GM19397 (cell line): Measurements from ENCODE around the gene BLVRA.
A peak's percentile ranks its signal among the peaks of the same experiment; 100 is the strongest.
"Not testable (repeated sequence)": the region's sequence is repeated elsewhere in the genome, so short reads cannot be mapped to it uniquely, and the experiment has no call there.

ENCODE experiments used
- ATAC-seq: cut with Tn5 transposase; IDR thresholded peaks from one replicate; pipeline ENCODE4 v1.9.1; 2021; ENCODE audit warnings: mild to moderate bottlenecking, moderate library complexity; ENCODE audit not compliant: unreplicated experiment

BLVRA gene

DNA sequence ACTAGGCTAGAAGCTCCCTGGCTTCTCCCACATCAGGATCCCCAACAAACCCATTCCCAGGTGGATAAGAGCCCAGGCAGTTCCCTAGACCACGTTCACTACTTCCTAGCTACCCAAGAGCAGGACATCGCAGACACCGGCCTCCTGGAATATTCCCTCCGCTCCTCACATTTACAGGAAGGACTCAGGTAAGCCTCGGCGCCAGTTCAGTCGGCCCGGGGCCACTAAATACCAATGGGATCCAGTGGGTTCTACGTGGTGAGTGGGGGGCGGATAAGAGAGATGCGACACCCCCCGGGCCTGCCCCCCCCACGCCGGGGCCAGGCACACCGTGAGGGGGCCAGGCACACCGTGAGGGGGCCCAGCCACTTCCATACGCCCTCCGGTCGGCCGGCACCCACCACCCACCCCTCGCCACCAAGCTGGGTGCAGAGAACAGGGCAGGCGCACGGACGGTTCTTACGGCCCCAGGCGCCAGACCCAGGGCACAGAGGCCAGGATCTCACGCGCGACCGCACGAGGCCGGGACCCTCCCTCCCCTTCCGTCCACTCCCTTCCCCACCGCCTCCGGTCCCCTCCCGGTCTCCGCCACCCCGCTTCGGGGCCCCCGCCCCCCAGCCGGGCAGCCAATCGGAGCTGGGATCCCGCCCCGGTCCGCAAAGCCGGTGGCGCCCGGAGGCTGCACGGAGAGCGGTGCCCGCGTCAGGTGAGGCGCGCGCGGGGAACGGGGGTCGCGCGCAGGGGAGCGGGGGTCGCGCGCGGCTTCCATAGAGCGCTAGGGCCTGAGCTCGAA, at the start of gene BLVRA:
Gene BLVRA, plus strand, starts transcription at position 652 of the 793 bp plus-strand sequence. CDS start 12,479 bp downstream, outside the sequence.
- ATAC-seq = peak; percentile 75

DNA sequence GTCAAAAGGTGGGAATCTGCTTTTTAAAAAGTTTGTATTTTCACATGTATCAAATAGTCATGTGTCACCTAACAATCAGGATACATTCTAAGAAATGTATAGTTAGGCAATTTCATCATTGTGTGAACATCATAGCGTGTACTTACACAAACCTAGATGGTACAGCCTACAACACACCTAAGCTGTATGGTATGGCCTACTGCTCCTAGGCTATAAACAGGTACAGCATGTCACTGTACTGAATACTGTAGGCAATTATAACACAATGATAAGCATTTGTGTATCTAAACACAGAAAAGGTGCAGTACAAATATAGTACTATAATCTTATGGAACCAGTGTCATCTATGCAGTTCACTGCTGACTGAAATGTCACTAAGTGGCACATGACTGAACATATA, 47.0 kb upstream of the BLVRA start:
- ATAC-seq = no peak

DNA sequence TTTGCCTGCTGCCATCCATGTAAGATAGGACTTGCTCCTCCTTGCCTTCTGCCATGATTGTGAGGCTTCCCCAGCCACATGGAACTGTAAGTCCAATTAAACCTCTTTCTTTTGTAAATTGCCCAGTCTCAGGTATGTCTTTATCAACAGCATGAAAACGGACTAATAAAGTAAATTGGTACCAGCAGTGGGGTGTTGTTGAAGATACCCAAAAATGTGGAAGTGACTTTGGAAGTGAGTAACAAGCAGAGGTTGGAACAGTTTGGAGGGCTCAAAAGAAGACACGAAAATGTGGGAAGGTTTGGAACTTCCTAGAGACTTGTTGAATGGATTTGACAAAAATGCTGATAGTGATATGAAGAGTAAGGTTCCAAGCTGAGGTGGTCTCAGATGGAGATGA, 42.5 kb upstream of the BLVRA start:
- not testable (repeated sequence) for ATAC-seq

- no peak for ATAC-seq
Measured at GRCh38 chr7:43716598-43716997, 41.9 kb upstream of the BLVRA start.

DNA sequence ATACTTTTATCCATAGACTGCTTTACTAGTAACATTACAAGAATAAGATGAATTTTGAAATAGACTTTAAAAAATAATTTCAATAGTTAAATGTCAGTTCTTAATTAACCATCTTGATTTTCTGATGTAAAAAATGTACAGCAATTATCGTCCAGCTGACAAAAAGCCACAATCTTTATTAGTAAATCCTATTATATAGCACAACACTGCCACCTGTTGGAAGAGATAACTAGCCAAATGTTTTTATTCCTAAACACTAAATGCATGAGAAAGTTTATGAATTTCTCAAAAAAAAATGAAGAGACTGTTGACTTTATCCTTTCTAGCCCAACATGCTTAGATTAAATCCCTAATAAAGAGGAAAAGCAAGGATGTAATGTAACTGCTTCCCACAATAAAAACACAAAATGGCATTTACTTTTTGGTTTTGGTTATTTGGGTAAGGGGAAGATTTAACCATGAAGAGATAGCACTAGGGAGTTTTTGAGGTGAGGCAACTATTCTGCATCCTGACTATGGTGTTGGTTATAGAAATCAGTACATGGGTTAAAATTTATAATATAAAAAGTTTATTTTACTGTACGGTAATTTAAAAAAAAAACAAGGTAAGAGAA, 37.2 kb upstream of the BLVRA start:
- ATAC-seq = no peak

DNA sequence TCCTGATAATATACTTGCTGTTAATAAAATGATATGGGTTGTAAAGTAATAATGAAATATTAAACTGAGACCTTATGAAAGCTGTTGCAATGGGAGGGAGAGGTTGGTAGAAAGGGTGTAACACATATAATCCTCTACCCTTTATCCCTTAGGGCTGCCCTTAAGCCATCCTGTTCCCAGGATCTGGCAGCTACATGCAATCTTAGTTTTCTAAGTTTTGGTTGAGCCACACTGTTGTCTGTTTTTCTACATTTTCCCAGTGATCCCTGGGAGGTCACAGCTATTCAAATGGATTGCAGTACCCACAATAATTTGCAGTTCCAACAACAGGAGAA, 35.5 kb upstream of the BLVRA start:
- ATAC-seq = no peak

GRCh38 chr7:43725251-43725650, 33.2 kb upstream of the BLVRA start:
- ATAC-seq = no peak

DNA sequence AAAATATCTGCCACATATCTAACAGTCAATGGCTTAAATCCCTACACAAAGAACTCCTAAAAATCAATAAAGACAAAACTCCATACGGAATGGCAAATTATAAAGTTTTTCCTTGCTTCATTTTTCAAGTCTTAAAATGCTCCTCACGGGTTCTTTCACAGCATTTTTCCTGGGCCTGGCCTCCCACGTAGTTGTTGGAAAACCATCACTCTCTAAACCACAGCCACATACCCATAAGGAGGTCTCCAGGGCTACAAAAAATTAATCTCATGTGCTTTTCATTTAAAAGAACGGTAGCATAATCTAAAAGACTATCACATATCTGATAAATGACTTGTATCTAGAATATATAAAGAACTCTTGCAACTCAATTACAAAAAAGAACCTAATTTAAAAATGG, 32.0 kb upstream of the BLVRA start:
- no peak for ATAC-seq

DNA sequence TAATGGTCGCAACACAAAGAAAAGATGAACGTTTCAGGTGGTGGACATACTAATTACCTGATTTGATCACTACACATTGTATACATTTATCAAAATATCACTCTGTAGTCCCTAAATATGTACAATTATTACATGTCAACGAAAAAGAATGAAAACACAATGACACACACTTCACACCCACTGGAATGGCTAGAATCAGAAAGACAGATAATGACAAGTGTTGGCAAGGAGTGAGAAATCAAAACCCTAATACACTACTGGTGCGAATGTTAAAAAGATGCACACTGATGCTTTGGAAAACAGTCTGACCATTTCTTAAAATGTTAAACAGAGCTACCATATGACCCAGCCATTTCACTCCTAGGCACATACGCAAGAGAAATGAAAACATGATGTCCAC, 31.5 kb upstream of the BLVRA start:
- no peak for ATAC-seq

DNA sequence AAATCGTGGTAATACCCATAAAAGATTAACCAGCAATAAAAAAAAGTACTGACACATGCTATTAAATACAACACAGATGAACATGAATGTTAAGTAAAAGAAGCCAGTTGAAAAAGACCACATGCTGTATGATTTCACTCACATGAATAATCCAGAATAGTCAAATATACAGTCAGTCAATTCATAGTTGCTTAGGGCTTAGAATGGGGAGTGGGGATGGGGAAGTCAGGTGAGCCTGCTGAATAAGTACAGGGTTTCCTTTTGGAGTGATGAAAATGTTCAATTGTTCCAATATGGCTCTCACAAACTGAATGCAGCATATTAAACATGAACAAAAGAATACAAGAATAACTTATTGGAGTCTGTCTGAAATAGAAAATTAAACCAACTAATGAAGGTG, 31.0 kb upstream of the BLVRA start:
- no peak for ATAC-seq

DNA sequence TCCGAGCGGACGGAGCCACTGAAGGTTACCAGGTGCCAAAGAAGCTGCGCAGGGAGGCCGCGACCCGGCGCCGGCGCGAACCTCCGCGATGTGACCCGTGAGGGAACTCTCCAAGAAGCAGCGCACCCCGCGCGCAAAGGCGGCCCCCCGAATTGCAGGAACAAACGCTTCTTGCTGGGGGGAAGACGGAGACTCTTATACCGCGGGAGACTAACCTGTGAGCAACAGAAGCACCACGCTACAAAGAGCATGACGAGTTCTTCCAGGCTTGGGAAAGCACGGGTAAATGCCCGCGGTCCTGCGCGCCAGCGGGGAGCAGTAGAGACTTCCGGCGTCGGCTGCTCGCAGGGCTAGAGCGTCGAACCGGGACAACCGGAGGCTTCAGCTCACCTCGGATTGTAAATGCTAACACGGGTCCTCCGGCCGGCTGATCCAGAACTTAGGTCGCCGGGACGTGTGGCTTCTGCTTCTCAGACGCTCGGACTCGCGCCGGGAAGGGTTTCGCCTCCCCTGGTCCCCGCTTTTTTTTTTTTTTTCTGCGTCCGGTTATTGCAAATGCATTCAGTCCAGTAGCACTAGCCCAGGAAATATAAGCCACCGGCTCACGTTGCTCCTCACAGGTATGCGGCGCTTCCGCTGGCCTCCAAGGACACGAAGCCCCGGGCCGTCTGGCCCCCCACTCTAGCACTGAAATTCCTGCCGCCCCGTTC, 29.1 kb upstream of the BLVRA start, which contains the start of gene COA1:
Gene COA1, minus strand, starts transcription at position 310 of the 710 bp plus-strand sequence. CDS start 80,909 bp downstream, outside the sequence.
- ATAC-seq = peak; percentile 89

- no peak for ATAC-seq
Measured at GRCh38 chr7:43729924-43730248, 28.6 kb upstream of the BLVRA start.

GRCh38 chr7:43731494-43731893, 27.0 kb upstream of the BLVRA start:
- ATAC-seq = not testable (repeated sequence)

GRCh38 chr7:43734575-43735332, 23.7 kb upstream of the BLVRA start:
- ATAC-seq = not testable (repeated sequence)

DNA sequence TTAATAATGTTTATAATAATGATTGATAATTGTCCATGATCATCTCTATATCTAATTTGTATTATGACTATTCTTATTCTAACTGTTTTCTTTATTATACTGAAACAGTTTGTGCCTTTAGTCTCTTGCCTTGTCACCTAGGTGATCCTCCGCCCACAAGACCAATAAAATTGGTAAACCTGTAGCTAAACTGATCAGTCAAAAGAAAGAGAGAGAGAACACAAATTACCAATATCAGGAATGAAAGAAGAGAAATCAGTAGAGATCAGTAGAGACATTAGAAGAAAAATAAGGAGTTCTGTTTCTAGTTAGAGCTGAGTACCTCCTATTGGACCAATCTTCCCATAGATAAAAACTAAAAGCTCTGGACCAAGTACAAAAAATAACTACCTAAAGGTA, 23.1 kb upstream of the BLVRA start:
- ATAC-seq = peak; percentile 28

GRCh38 chr7:43735802-43736603, 22.5 kb upstream of the BLVRA start:
- ATAC-seq = peak; percentile 74

GRCh38 chr7:43737467-43738127, 20.9 kb upstream of the BLVRA start:
- ATAC-seq = no peak

DNA sequence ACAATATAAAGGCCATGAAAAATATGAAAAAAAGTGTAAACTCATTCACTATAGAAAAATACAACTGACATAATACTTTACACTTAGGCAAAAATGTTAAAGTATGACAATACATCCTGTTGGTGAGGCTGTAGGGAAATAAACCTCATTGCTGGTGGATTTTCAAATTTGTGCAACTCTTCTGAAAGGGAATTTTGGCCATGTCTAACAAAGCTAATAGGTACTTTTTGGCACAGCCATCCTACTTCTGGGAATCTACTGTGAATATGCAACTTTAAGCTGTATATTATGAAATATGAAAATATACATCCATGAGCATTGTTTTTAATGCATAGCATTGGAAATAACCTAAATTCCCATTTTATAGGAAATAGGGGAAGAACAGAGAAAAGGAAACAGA, 15.8 kb upstream of the BLVRA start:
- ATAC-seq = no peak

DNA sequence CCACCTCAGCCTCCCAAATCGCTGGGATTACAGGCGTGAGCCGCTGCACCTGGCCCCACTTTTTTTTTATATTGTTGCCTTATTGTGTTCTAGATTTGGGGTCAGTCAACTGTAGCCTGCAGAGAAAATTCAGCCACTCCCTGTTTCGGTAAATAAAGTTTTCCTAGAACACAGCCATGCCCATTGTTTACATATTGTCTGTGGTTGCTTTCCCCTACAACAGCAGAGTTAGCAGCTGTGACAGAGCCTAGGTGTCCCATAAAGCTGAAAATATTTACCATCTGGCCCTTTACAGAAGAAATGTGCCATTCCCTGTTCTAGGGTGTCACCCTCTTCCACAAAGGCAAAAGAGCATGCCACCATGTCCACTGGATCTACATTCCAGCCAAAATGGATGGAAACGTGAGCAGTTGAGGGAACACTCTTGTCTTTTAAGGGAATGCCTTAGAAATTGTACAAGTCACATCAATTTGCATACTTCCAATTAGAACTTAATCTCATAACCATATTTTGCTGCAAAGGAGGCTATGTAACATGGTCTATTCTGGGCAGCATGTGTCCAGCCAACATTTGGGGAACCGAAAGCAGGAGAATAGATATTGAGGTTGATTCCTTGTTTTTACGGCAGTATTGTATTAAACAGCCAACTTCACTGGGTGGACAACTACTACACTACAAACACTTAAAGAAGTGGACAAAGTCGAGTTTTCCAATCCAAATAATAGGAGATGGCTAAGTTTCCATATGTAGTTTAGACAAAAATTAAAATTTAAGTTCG, 11.0 kb upstream of the BLVRA start:
- ATAC-seq = no peak
